Upper lobe of right lung (tissue), 1 donor: ENCODE data around the gene MRPS23. TPM values are rescaled to one million over a fixed set of nuclear protein-coding genes. Genes with fewer than 3 reads are reported as not detected.

Experiments
- ATAC-seq: fragments of 200-7000 bp; cut with Tn5 transposase; one replicate; pipeline ENCODE4 v1.9.1; 2020; ENCODE audit warnings: mild to moderate bottlenecking, moderate library complexity
- DNase-seq: peaks from one replicate; pipeline ENCODE4 v3.0.0-alpha.2; 2020
- H3K27ac ChIP-seq: fragments of 200-600 bp; one replicate; pipeline ENCODE4 v1.8.0; 2022
- H3K27me3 ChIP-seq: fragments of 200-600 bp; one replicate; pipeline ENCODE4 v1.8.0; 2022; ENCODE audit warnings: mild to moderate bottlenecking
- H3K36me3 ChIP-seq: fragments of 200-600 bp; one replicate; pipeline ENCODE4 v1.8.0; 2022
- H3K4me1 ChIP-seq: fragments of 200-600 bp; one replicate; pipeline ENCODE4 v1.8.0; 2022
- H3K4me3 ChIP-seq: fragments of 200-600 bp; one replicate; pipeline ENCODE4 v1.8.0; 2022; ENCODE audit warnings: mild to moderate bottlenecking
- H3K9me3 ChIP-seq: fragments of 200-600 bp; one replicate; pipeline ENCODE4 v1.8.0; 2022
- intact Hi-C: fragments of 100-400 bp; cut with DNase I; formaldehyde crosslinking; loops from one replicate; pipeline ENCODE4 v1.11.0; 2022
- total RNA-seq: library from RNA; stranded (reverse); fragmentation: NEBNext Ultra II Directional; extraction: Animal tissue kit (Norgen Biotek cat#: 25700); gene quantifications from one replicate; pipeline ENCODE4 v1.2.1, GENCODE V29; 2021
- TF ChIP-seq, protein P1 (sequence below): fragments of 200-600 bp; IDR thresholded peaks from one replicate; pipeline ENCODE4 v1.8.0; 2022; ENCODE audit warnings: antibody characterized with exemption
- donor health status: DM: no; HTN: yes; CAD: no; lungs with severe emphysema.

Gene MRPS23
- total RNA-seq, 1 donor from 2014 or later = 36.0 TPM

DNA sequence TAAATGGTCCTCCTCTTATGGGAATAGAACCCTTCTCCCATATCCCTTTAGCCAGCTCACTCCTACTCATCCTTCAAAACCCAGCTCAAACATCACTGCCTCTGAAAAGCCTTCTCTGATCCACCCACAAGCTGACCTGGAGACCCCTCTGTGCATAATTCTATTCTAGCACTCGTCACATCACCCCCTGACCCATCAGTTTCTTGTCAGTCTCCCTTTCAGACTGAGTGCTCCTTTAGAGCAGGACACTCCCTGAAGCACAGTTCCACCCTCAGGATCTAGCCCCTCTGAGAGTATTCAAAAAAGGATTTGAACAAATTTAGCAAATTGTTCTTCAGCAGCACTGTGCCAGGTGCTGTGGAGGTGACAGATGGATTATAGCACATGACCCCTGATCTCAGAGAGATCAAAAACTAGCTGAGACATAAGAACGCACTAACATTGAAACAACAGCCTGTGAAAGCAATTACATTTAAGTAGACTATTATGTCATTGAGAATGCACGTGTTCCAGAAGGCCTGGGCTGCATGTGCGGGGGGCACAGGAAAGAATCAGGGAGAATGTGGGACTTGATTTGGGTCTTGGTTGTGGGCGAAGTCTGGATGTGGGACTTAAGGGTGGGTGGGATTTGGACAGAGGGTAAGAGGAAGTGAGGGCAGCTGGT is 43.5 kb downstream of the MRPS23 start:
- no peak overlapping the region for H3K4me3 ChIP-seq
- no peak overlapping the region for H3K27ac ChIP-seq
- intact Hi-C loops = no loop called here
- H3K27me3 ChIP-seq = no peaks in the 10 kb centered on the region
- no peaks in the 10 kb centered on the region for H3K36me3 ChIP-seq
- H3K4me1 ChIP-seq = peaks cover 10% of the 10 kb centered on the region
- H3K9me3 ChIP-seq = peaks cover 2% of the 10 kb centered on the region
- DNase-seq = no peak
- TF ChIP-seq, protein P1, sequence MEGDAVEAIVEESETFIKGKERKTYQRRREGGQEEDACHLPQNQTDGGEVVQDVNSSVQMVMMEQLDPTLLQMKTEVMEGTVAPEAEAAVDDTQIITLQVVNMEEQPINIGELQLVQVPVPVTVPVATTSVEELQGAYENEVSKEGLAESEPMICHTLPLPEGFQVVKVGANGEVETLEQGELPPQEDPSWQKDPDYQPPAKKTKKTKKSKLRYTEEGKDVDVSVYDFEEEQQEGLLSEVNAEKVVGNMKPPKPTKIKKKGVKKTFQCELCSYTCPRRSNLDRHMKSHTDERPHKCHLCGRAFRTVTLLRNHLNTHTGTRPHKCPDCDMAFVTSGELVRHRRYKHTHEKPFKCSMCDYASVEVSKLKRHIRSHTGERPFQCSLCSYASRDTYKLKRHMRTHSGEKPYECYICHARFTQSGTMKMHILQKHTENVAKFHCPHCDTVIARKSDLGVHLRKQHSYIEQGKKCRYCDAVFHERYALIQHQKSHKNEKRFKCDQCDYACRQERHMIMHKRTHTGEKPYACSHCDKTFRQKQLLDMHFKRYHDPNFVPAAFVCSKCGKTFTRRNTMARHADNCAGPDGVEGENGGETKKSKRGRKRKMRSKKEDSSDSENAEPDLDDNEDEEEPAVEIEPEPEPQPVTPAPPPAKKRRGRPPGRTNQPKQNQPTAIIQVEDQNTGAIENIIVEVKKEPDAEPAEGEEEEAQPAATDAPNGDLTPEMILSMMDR = no peak
- ATAC-seq = no peak

DNA sequence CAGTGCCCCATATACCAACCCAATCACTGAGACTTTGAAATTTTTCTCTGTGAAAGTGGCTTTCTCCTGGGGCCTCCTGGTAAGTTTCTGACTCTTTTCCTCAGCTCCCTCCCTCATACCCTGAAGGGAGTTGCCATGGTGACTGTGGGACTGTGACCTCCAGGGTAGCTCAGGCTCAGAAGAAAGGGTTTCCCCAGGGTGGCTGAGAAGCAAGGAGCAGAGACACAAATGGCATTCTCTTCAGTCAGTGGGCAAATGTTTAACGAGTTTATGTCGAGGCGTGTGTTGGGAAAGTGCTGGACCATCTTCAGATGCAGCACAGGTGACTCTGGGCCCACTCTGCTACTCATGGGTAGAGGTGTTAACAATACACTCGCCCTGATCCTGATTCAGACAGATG is 46.8 kb downstream of the MRPS23 start:
- no peak for ATAC-seq
- intact Hi-C loops = no loop called here
- no peak for DNase-seq
- no peaks in the 10 kb centered on the region for H3K4me1 ChIP-seq
- H3K36me3 ChIP-seq = no peaks in the 10 kb centered on the region
- no peaks in the 10 kb centered on the region for H3K27me3 ChIP-seq
- H3K4me3 ChIP-seq = no peak overlapping the region
- TF ChIP-seq, protein P1 = no peak
- H3K9me3 ChIP-seq = peaks cover 7% of the 10 kb centered on the region
- no peak overlapping the region for H3K27ac ChIP-seq

DNA sequence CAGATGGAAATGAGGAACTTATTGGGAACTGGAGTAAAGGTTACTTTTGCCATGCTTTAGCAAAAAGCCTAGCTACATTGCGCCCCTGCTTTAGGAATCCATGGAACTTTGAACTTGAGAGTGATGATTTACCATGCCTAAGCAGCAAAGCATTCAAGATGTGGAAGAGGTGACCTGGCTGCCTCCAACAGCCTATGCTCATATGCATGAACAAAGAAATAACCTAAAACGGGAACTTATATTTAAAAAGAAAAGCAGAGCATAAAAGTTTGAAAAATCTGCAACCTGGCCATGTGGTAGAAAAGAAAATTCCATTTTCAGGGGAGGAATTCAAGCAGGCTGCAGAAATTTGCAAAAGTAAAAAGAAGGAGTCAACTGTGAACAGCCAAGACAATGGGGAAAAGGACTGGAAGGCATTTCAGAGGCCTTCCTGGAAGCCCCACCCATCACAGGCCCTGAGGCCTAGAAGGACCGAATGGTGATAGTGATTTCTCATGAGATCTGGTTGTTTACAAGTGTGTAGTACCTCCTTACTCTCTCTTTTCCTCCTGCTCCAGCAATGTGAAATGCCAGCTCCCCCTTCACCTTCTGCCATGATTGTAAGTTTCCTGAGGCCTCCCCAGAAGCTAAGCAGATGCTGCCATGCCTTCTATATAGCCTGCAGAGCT is 48.7 kb downstream of the MRPS23 start:
- no peak overlapping the region for H3K27ac ChIP-seq
- ATAC-seq (no peak), DNase-seq (no peak)
- TF ChIP-seq, protein P1 = no peak
- intact Hi-C loops = no loop called here
- no peaks in the 10 kb centered on the region for H3K27me3 ChIP-seq
- no peak overlapping the region for H3K4me3 ChIP-seq
- H3K9me3 ChIP-seq = peaks cover 7% of the 10 kb centered on the region
- H3K4me1 ChIP-seq = no peaks in the 10 kb centered on the region
- no peaks in the 10 kb centered on the region for H3K36me3 ChIP-seq

DNA sequence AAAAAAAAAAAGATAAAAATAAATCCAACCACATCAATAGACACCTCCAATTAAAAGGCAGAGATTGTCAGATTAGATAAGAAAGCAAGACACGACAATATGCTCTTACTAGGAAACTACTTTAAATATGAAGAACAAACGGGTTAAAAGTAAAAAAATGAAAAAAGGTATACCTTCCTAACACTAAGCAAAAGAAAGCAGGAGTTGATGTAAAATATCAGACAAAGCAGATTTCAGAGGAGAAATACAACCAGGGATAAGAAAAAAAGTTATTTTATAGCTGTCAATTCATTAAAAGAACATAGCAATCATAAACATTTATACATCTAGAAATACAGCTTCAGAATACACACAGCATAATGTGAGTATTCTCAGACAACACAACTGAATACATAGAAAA is 55.0 kb downstream of the MRPS23 start:
- no peak overlapping the region for H3K27ac ChIP-seq
- no peaks in the 10 kb centered on the region for H3K9me3 ChIP-seq
- no peak overlapping the region for H3K4me3 ChIP-seq
- no peaks in the 10 kb centered on the region for H3K36me3 ChIP-seq
- H3K27me3 ChIP-seq = peaks cover 9% of the 10 kb centered on the region
- ATAC-seq (no peak), DNase-seq (no peak)
- no peaks in the 10 kb centered on the region for H3K4me1 ChIP-seq
- TF ChIP-seq, protein P1 = no peak
- intact Hi-C loops = no loop called here

DNA sequence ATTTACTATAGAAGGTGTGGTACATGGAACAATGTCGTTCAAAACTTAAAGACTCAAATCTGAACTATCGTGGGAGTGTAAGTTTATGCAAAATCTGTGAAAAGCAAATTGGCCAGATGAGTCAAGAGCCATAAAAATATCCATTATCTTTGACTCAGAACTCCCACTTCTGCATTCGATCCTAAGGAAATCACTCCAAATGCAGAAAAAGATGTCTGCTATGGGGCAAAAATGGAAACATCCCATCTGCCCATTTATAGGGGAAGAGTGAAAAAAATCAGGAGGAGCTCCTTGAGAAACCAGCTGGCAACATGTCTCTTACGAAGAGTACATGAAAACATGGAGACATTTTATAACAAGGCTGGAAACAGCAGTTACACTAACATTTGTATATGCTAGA is 61.1 kb downstream of the MRPS23 start:
- DNase-seq (no peak), ATAC-seq (no peak)
- no peak overlapping the region for H3K4me3 ChIP-seq
- H3K4me1 ChIP-seq = no peaks in the 10 kb centered on the region
- TF ChIP-seq, protein P1 = no peak
- no peak overlapping the region for H3K27ac ChIP-seq
- intact Hi-C loops = no loop called here
- H3K36me3 ChIP-seq = no peaks in the 10 kb centered on the region
- H3K9me3 ChIP-seq = no peaks in the 10 kb centered on the region
- H3K27me3 ChIP-seq = peaks cover 11% of the 10 kb centered on the region
